PFSK-1 (cell line): ENCODE results near the gene HTRA2.

Experiments
- FOXP2 ChIP-seq: optimal IDR thresholded peaks from 2 replicates; pipeline ENCODE3; 2011; ENCODE audit warnings: borderline replicate concordance, control low read depth, inconsistent platforms; ENCODE audit not compliant: insufficient read depth; ENCODE audit errors: extremely low read length, extremely low read depth
- POLR2AphosphoS5 ChIP-seq: IDR thresholded peaks from 2 replicates; pipeline ENCODE4 v1.6.1; 2012; ENCODE audit warnings: low read depth, mild to moderate bottlenecking, control low read depth, low read length, moderate library complexity
- REST ChIP-seq, 2 experiments: IDR thresholded peaks; 2 replicates each; pipeline versions ENCODE4 v1.6.1 to v1.8.0; 2011 to 2012; ENCODE audit warnings: low read depth in 2 of 2, low read length in 2 of 2, control low read depth in 1 of 2, inconsistent platforms in 1 of 2, mild to moderate bottlenecking in 1 of 2, moderate library complexity in 1 of 2; ENCODE audit not compliant: insufficient read depth in 1 of 2
- SIN3A ChIP-seq: IDR thresholded peaks from 2 replicates; pipeline ENCODE4 v1.6.1; 2012; ENCODE audit warnings: mild to moderate bottlenecking, low read length, moderate library complexity, borderline replicate concordance; ENCODE audit not compliant: insufficient read depth
- TAF1 ChIP-seq: IDR thresholded peaks from 2 replicates; pipeline ENCODE4 v1.6.1; 2012; ENCODE audit warnings: low read length, control low read depth, borderline replicate concordance; ENCODE audit not compliant: insufficient read depth

The HTRA2 gene

DNA sequence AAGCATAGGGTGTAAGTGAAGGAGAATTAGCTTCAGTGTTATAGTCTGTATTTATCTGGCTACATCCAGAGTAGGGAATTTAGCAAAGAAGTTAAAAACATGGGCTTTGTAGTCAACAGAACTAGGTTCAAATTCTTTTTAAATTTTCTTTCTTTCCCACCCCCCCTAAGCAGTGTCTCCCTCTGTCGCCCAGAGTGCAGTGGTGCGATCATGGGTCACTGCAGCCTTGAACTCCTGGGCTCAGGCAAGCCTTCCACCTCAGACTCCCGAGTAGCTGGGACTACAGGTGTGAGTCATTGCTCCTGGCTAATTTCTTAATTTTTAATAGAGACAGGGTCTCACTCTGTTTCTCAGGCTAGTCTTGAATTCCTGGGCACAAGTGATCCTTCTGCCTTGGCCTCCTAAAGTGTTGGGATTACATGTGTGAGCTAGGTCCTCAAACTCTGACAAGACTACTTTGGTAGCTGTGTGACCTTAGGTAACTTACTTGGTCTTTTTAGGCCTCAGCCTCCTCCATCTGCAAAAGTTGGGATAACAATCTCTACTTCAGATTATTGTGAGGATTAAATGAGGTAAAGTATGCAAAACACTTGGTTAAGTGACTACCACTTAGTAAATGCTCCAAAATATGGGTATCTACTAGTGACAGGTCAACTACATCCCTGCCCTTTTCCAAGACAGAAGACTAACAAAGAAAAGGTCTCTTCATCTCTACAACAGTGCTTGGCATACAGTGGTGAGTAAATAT lies 42.6 kb downstream of the HTRA2 start:
- TF ChIP-seq POLR2AphosphoS5 (no peak), TAF1 (no peak), REST (IDR thresholded peaks at IDR 0.05; ENCODE audit: insufficient read depth in 1 of 2, low read depth in 2 of 2, low read length in 2 of 2) (no peak)

DNA sequence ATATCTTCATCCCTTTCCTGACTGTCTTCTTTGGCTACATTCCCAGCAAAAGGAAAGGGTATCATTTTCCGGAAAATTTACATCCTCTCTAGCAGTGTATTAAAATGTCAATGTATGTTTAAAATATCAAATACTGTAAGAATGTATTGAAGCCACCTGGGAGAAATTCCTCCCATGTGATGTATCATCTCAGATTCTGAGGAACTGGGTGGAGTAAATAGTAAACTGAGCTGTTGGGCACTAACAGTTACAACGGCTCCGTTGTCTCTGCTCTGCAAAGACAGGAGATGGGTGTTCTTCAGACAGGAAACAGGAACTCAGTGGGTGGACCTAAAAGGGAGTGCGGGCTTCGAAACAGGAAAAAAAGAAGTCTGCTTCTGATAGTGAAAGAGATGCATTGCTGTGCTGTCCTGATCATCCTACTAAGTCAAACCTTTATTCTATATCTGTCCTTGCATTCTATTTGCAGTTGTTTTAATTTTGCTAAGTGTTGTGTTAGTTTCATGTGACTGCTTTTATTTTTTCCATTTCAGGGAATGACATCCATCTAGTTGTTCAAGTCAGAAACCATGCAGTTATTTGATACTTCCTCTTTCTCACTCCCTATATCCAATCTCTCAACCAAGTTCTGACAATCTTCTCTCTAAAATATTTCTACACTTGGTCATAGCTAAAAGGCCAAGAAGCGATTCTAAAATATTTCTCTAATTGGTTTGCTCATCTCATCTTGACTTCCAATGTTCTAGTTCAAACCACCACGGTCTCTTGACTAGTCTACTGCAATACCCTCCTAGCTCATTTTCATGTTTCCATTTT lies 44.2 kb downstream of the HTRA2 start:
- TF ChIP-seq TAF1 (no peak), POLR2AphosphoS5 (peak; percentile 78)

- TF ChIP-seq TAF1 (no peak), FOXP2 (no peak), REST (IDR thresholded peaks at IDR 0.05; ENCODE audit: insufficient read depth in 1 of 2, low read depth in 2 of 2, low read length in 2 of 2) (no peak), SIN3A (no peak), POLR2AphosphoS5 (no peak)
These were observed 45.6 kb downstream of the HTRA2 start for GRCh38 chr2:74575320-74575719.

DNA sequence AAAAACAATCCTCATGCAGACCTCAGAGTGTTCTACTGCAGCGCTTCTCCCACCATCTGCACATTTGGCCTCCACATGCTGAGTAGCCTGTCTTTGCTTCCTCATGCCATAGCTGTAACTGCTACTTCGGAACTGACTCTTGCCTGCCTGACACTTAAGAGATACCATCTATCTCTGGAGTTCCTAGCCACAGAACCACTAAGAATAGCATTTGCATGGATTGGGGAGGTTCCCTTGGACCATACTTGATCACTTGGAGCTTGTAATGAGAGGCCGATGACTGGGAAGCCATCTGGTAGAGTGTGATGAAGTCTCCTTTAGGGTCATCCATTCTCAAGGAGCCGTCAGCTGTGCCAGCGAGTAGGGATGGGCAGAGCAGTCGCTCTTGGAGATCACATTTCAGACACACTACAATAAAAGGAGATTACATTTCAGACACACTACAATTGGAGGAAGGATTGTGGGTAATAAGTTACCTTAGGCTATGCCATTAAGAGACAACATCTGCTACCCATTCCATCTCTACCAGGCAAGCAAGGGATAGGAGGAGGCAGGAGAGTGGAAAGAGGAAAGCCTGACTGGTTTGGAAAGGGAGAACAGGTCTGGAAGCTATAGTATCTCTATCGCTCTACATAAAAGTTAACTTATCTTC lies 46.6 kb downstream of the HTRA2 start:
- TF ChIP-seq TAF1 (no peak), SIN3A (no peak), REST (IDR thresholded peaks at IDR 0.05; ENCODE audit: insufficient read depth in 1 of 2, low read depth in 2 of 2, low read length in 2 of 2) (no peak)

- TF ChIP-seq TAF1 (no peak), REST (IDR thresholded peaks at IDR 0.05; ENCODE audit: insufficient read depth in 1 of 2, low read depth in 2 of 2, low read length in 2 of 2) (no peak), POLR2AphosphoS5 (no peak), SIN3A (no peak), FOXP2 (no peak)
These were observed 47.1 kb downstream of the HTRA2 start for GRCh38 chr2:74576863-74577229.
